Measurements from ENCODE around the gene VAMP2.

VAMP2 gene

GRCh38 chr17:8122924-8123694 is 39.6 kb downstream of the VAMP2 start:
- no peak for DNase-seq (ENCODE audit: low spot score)

- no peak for DNase-seq (ENCODE audit: low spot score)
These were observed 40.3 kb downstream of the VAMP2 start for GRCh38 chr17:8122422-8122923.

- DNase-seq (ENCODE audit: low spot score), result no peak
These were observed 40.9 kb downstream of the VAMP2 start for GRCh38 chr17:8121681-8122421.

GRCh38 chr17:8121407-8121680 is 41.4 kb downstream of the VAMP2 start:
- no peak for DNase-seq (ENCODE audit: low spot score)

- DNase-seq (ENCODE audit: low spot score), result peak; percentile 86
These were observed 42.0 kb downstream of the VAMP2 start for GRCh38 chr17:8120520-8121406.

- peak; percentile 90 for DNase-seq (ENCODE audit: low spot score)
These were observed 42.9 kb downstream of the VAMP2 start for GRCh38 chr17:8119581-8120519.

- DNase-seq (ENCODE audit: low spot score), result peak; percentile 68
These were observed 43.8 kb downstream of the VAMP2 start for GRCh38 chr17:8118769-8119580.

- DNase-seq (ENCODE audit: low spot score), result no peak
These were observed 44.6 kb downstream of the VAMP2 start, which contains the start of gene ALOXE3 for GRCh38 chr17:8117980-8118768. Gene ALOXE3 (minus strand): TSS chr17:8118514. CDS start chr17:8117990, 524 bp downstream.

GRCh38 chr17:8117367-8117979 is 45.3 kb downstream of the VAMP2 start:
- DNase-seq (ENCODE audit: low spot score), result no peak

GRCh38 chr17:8116776-8117175 is 46.0 kb downstream of the VAMP2 start:
- DNase-seq (ENCODE audit: low spot score), result no peak

- no peak for DNase-seq (ENCODE audit: low spot score)
These were observed 51.8 kb downstream of the VAMP2 start for GRCh38 chr17:8110907-8111306.

- no peak for DNase-seq (ENCODE audit: low spot score)
These were observed 52.3 kb downstream of the VAMP2 start for GRCh38 chr17:8110456-8110804.

GRCh38 chr17:8109661-8110455 is 52.9 kb downstream of the VAMP2 start:
- DNase-seq (ENCODE audit: low spot score), result no peak
